HEK293 (cell line): ENCODE measurements around the gene OPA3.

Experiments
- FEZF1 ChIP-seq: fragments of 450-650 bp; formaldehyde crosslinking; IDR thresholded peaks from 2 replicates; pipeline ENCODE4 v1.5.1; 2016; ENCODE audit warnings: missing biosample characterization, missing genetic modification characterization
- GLIS2 ChIP-seq: fragments of 450-650 bp; formaldehyde crosslinking; IDR thresholded peaks from 2 replicates; pipeline ENCODE4 v1.5.1; 2016; ENCODE audit warnings: missing biosample characterization, missing genetic modification characterization
- HOXC10 ChIP-seq: sonication (generic); formaldehyde crosslinking; IDR thresholded peaks from 2 replicates; pipeline ENCODE4 v1.8.1; 2023; ENCODE audit warnings: mild to moderate bottlenecking, missing genetic modification reagents
- HOXD13 ChIP-seq: sonication (generic); formaldehyde crosslinking; IDR thresholded peaks from 2 replicates; pipeline ENCODE4 v1.8.0; 2022; ENCODE audit warnings: missing genetic modification reagents, borderline replicate concordance
- KLF10 ChIP-seq: fragments of 450-650 bp; IDR thresholded peaks from 2 replicates; pipeline ENCODE4 v1.5.1; 2018; ENCODE audit warnings: missing biosample characterization, mild to moderate bottlenecking, missing genetic modification characterization
- KLF17 ChIP-seq: fragments of 450-650 bp; formaldehyde crosslinking; IDR thresholded peaks from 2 replicates; pipeline ENCODE4 v1.5.1; 2016; ENCODE audit warnings: missing biosample characterization, missing genetic modification characterization
- KLF7 ChIP-seq: fragments of 450-650 bp; formaldehyde crosslinking; IDR thresholded peaks from 2 replicates; pipeline ENCODE4 v1.5.1; 2016; ENCODE audit warnings: missing biosample characterization, missing genetic modification characterization, borderline replicate concordance
- MEIS1 ChIP-seq: sonication (generic); formaldehyde crosslinking; IDR thresholded peaks from 2 replicates; pipeline ENCODE4 v1.8.1; 2022; ENCODE audit warnings: missing genetic modification reagents, mild to moderate bottlenecking, borderline replicate concordance
- MZF1 ChIP-seq: fragments of 450-650 bp; formaldehyde crosslinking; IDR thresholded peaks from 2 replicates; pipeline ENCODE4 v1.5.1; 2017; ENCODE audit warnings: missing biosample characterization, missing genetic modification characterization, borderline replicate concordance
- RBAK ChIP-seq: fragments of 450-650 bp; formaldehyde crosslinking; IDR thresholded peaks from 2 replicates; pipeline ENCODE4 v1.5.1; 2016; ENCODE audit warnings: missing biosample characterization, missing genetic modification characterization
- SCRT2 ChIP-seq: fragments of 450-650 bp; formaldehyde crosslinking; IDR thresholded peaks from 2 replicates; pipeline ENCODE4 v1.5.1; 2016; ENCODE audit warnings: missing biosample characterization, missing genetic modification characterization
- WT1 ChIP-seq: fragments of 450-650 bp; formaldehyde crosslinking; IDR thresholded peaks from 2 replicates; pipeline ENCODE4 v1.5.1; 2016; ENCODE audit warnings: missing biosample characterization, missing genetic modification characterization
- ZBTB26 ChIP-seq: fragments of 450-650 bp; formaldehyde crosslinking; optimal IDR thresholded peaks from 2 replicates; pipeline ENCODE3; 2016; ENCODE audit warnings: missing biosample characterization, mild to moderate bottlenecking, missing genetic modification characterization
- ZBTB8A ChIP-seq: fragments of 450-650 bp; formaldehyde crosslinking; IDR thresholded peaks from 2 replicates; pipeline ENCODE4 v1.5.1; 2016; ENCODE audit warnings: missing biosample characterization, missing genetic modification characterization
- ZNF174 ChIP-seq: fragments of 450-650 bp; formaldehyde crosslinking; IDR thresholded peaks from 2 replicates; pipeline ENCODE4 v1.5.0; 2017; ENCODE audit warnings: missing biosample characterization, mild to moderate bottlenecking, missing genetic modification characterization
- ZNF19 ChIP-seq: fragments of 450-650 bp; formaldehyde crosslinking; IDR thresholded peaks from 2 replicates; pipeline ENCODE4; 2016; ENCODE audit warnings: missing biosample characterization, missing genetic modification characterization, low read depth
- ZNF24 ChIP-seq: fragments of 450-650 bp; formaldehyde crosslinking; IDR thresholded peaks from 2 replicates; pipeline ENCODE4 v1.5.1; 2016; ENCODE audit warnings: missing biosample characterization, missing genetic modification characterization
- ZNF302 ChIP-seq: fragments of 450-650 bp; formaldehyde crosslinking; IDR thresholded peaks from 2 replicates; pipeline ENCODE4 v1.5.1; 2016; ENCODE audit warnings: missing biosample characterization, missing genetic modification characterization, low read depth
- ZNF335 ChIP-seq: fragments of 450-650 bp; formaldehyde crosslinking; conservative IDR thresholded peaks from 2 replicates; pipeline ENCODE4 v1.5.1; 2016; ENCODE audit warnings: missing biosample characterization, missing genetic modification characterization
- ZNF394 ChIP-seq: fragments of 450-650 bp; formaldehyde crosslinking; IDR thresholded peaks from 2 replicates; pipeline ENCODE4 v1.5.1; 2016; ENCODE audit warnings: missing biosample characterization, missing genetic modification characterization, mild to moderate bottlenecking, moderate library complexity, borderline replicate concordance
- ZNF416 ChIP-seq: fragments of 450-650 bp; formaldehyde crosslinking; IDR thresholded peaks from 2 replicates; pipeline ENCODE4 v1.5.1; 2016; ENCODE audit warnings: missing biosample characterization, missing genetic modification characterization
- ZNF561 ChIP-seq: fragments of 450-650 bp; IDR thresholded peaks from 2 replicates; pipeline ENCODE4 v1.5.1; 2018; ENCODE audit warnings: missing biosample characterization, missing genetic modification characterization, borderline replicate concordance
- ZNF571 ChIP-seq: fragments of 450-650 bp; formaldehyde crosslinking; IDR thresholded peaks from 2 replicates; pipeline ENCODE4 v1.5.0; 2017; ENCODE audit warnings: missing biosample characterization, missing genetic modification characterization
- ZNF664 ChIP-seq: fragments of 450-650 bp; formaldehyde crosslinking; IDR thresholded peaks from 2 replicates; pipeline ENCODE4 v1.5.1; 2016; ENCODE audit warnings: missing biosample characterization, missing genetic modification characterization
- ZNF791 ChIP-seq: fragments of 450-650 bp; formaldehyde crosslinking; IDR thresholded peaks from 2 replicates; pipeline ENCODE4 v1.5.1; 2016; ENCODE audit warnings: missing biosample characterization, missing genetic modification characterization
- TF ChIP-seq, protein P1 (sequence below): fragments of 450-650 bp; formaldehyde crosslinking; IDR thresholded peaks from 2 replicates; pipeline ENCODE4; 2016; ENCODE audit warnings: missing biosample characterization, missing genetic modification characterization
- TF ChIP-seq, protein P2 (sequence below): fragments of 450-650 bp; formaldehyde crosslinking; IDR thresholded peaks from 2 replicates; pipeline ENCODE4 v1.5.1; 2017; ENCODE audit warnings: missing biosample characterization, missing genetic modification characterization
- TF ChIP-seq, protein P3 (sequence below): fragments of 450-650 bp; formaldehyde crosslinking; IDR thresholded peaks from 2 replicates; pipeline ENCODE4 v1.5.1; 2016; ENCODE audit warnings: missing biosample characterization, missing genetic modification characterization

The OPA3 gene

DNA sequence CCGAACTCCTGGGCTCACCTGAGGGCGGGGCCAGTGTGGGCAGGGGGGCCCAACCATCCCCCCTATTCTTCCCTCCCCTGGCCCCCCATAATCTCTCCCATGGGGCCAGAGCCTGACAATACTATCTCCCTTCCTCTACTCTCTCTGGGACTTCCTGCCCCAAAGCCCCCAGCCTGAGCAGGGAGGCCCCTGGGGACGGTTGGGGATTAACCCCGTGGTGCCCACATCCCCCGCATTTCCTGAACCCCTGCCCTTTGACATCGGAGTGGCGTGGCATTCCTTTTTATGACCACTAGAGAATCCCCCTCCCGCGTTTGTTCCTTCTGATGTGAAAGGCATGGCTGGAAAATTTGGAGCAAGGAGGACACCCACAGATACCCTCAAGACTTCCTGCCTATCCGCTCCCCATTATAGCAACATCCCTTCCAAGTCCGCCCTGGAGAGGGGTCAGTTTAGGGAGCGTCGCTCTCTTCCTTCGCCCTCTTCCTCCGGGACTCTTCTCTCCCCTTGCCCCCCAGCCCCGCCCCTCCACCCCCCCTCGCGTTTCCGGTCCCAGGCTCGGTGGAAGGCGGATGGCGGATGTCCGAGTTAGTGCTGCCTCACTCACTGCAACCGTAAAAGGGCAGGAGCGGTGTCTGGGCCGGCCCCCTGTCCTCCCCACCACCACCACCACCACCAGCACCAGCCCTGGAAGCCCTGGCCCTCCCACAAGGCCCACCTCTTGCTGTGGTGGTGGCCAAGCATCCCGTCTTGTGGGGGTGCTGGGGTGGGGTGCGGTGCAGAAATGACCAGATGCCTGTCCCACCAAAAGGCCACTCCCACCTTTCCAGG lies 75.5 kb downstream of the OPA3 start (continued):
- TF ChIP-seq ZBTB26 (tag by site-specific recombination) (no peak), ZNF24 (tag by site-specific recombination) (no peak), ZNF791 (no peak), ZBTB8A (tag by site-specific recombination) (no peak), ZNF571 (tag by site-specific recombination) (no peak), ZNF335 (tag by site-specific recombination) (peak; percentile 92), ZNF19 (no peak), RBAK (tag by site-specific recombination) (no peak), WT1 (tag by site-specific recombination) (no peak), SCRT2 (tag by site-specific recombination) (no peak), ZNF561 (tag by site-specific recombination) (no peak), ZNF302 (tag by site-specific recombination) (no peak), HOXD13 (CRISPR knock-in tag) (no peak), KLF7 (tag by site-specific recombination) (0 out of 2 replicates have a peak, but pooled peaks have one; percentile 30), MEIS1 (CRISPR knock-in tag) (no peak), ZNF174 (tag by site-specific recombination) (no peak), ZNF416 (tag by site-specific recombination) (no peak), KLF17 (tag by site-specific recombination) (no peak), FEZF1 (no peak), KLF10 (no peak), MZF1 (tag by site-specific recombination) (0 out of 2 replicates have a peak, but pooled peaks have one; percentile 53), GLIS2 (tag by site-specific recombination) (peak; percentile 86), ZNF394 (tag by site-specific recombination) (no peak), ZNF664 (tag by site-specific recombination) (no peak), HOXC10 (CRISPR knock-in tag) (no peak)
- TF ChIP-seq, protein P1, sequence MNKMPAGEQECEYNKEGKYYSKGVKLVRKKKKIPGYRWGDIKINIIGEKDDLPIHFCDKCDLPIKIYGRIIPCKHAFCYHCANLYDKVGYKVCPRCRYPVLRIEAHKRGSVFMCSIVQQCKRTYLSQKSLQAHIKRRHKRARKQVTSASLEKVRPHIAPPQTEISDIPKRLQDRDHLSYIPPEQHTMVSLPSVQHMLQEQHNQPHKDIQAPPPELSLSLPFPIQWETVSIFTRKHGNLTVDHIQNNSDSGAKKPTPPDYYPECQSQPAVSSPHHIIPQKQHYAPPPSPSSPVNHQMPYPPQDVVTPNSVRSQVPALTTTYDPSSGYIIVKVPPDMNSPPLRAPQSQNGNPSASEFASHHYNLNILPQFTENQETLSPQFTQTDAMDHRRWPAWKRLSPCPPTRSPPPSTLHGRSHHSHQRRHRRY (tag by site-specific recombination): no peak
- TF ChIP-seq, protein P2, sequence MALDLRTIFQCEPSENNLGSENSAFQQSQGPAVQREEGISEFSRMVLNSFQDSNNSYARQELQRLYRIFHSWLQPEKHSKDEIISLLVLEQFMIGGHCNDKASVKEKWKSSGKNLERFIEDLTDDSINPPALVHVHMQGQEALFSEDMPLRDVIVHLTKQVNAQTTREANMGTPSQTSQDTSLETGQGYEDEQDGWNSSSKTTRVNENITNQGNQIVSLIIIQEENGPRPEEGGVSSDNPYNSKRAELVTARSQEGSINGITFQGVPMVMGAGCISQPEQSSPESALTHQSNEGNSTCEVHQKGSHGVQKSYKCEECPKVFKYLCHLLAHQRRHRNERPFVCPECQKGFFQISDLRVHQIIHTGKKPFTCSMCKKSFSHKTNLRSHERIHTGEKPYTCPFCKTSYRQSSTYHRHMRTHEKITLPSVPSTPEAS (tag by site-specific recombination): no peak
- TF ChIP-seq, protein P3, sequence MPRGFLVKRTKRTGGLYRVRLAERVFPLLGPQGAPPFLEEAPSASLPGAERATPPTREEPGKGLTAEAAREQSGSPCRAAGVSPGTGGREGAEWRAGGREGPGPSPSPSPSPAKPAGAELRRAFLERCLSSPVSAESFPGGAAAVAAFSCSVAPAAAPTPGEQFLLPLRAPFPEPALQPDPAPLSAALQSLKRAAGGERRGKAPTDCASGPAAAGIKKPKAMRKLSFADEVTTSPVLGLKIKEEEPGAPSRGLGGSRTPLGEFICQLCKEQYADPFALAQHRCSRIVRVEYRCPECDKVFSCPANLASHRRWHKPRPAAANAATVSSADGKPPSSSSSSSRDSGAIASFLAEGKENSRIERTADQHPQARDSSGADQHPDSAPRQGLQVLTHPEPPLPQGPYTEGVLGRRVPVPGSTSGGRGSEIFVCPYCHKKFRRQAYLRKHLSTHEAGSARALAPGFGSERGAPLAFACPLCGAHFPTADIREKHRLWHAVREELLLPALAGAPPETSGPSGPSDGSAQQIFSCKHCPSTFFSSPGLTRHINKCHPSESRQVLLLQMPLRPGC (tag by site-specific recombination): no peak
